PC-3 (cell line): ENCODE data around the gene IGSF3. TPM values are rescaled to one million over a fixed set of nuclear protein-coding genes. Genes with fewer than 3 reads are reported as not detected.
"Not testable (repeated sequence)": the region's sequence is repeated elsewhere in the genome, so short reads cannot be mapped to it uniquely, and the experiment has no call there.

ENCODE experiments used
- ATAC-seq: fragments of 200-7000 bp; cut with Tn5 transposase; 2 replicates; pipeline ENCODE4 v1.9.1; 2020; ENCODE audit warnings: mild to moderate bottlenecking, moderate library complexity
- BruUV-seq: library from RNA; stranded (reverse); fragments of 400-500 nt; replicated peaks from 2 replicates; lab custom pipeline; 2021; lab: Mats Ljungman, UMichigan
- CTCF ChIA-PET: fragments of 300-600 bp; sonication (Branson Sonifier 250); formaldehyde crosslinking; loops from one replicate; lab custom pipeline; 2022; ENCODE audit warnings: antibody characterized with exemption; lab: Charles Lee
- POLR2A ChIA-PET: fragments of 300-600 bp; sonication (Branson Sonifier 250); formaldehyde crosslinking; loops from one replicate; lab custom pipeline; 2022; ENCODE audit warnings: antibody characterized with exemption; ENCODE audit not compliant: unreplicated experiment; lab: Charles Lee
- DNase-seq: peaks from one replicate; pipeline ENCODE4 v3.0.0-alpha.2; 2015
- H2AFZ ChIP-seq: fragments of 300-600 bp; sonication (generic); 2 replicates; pipeline ENCODE4 v1.6.0; 2016; ENCODE audit warnings: antibody characterized with exemption, low read length
- H3F3A ChIP-seq: fragments of 300-600 bp; sonication (generic); one replicate; pipeline ENCODE4 v1.6.0; 2017; ENCODE audit warnings: antibody characterized with exemption, low read length, control low read depth, mild to moderate bottlenecking; ENCODE audit not compliant: unreplicated experiment
- H3K27ac ChIP-seq: fragments of 300-600 bp; sonication (generic); 2 replicates; pipeline ENCODE4 v1.5.1; 2016; ENCODE audit warnings: mild to moderate bottlenecking, low read length
- H3K27me3 ChIP-seq: fragments of 300-600 bp; sonication (generic); 2 replicates; pipeline ENCODE4 v1.6.1; 2016; ENCODE audit warnings: low read length, mixed read lengths
- H3K36me3 ChIP-seq: fragments of 300-600 bp; sonication (generic); 2 replicates; pipeline ENCODE4 v1.6.1; 2016; ENCODE audit warnings: low read depth, mixed run types, low read length, mixed read lengths
- H3K4me1 ChIP-seq: fragments of 300-600 bp; sonication (generic); 2 replicates; pipeline ENCODE4 v1.5.1; 2016; ENCODE audit warnings: low read length; ENCODE audit not compliant: insufficient read depth
- H3K4me2 ChIP-seq: fragments of 300-600 bp; sonication (generic); 2 replicates; pipeline ENCODE4 v1.6.0; 2016; ENCODE audit warnings: low read length
- H3K4me3 ChIP-seq: fragments of 300-600 bp; sonication (generic); 2 replicates; pipeline ENCODE4 v1.5.1; 2016; ENCODE audit warnings: mild to moderate bottlenecking, low read length, mixed read lengths
- H3K79me2 ChIP-seq: fragments of 300-600 bp; sonication (generic); 2 replicates; pipeline ENCODE4 v1.6.1; 2017; ENCODE audit warnings: low read length, mixed read lengths
- H3K9ac ChIP-seq: fragments of 300-600 bp; sonication (generic); 2 replicates; pipeline ENCODE4 v1.6.0; 2016; ENCODE audit warnings: mild to moderate bottlenecking, low read length
- H3K9me2 ChIP-seq: fragments of 300-600 bp; sonication (generic); replicated peaks from 2 replicates; pipeline ENCODE4 v1.6.1; 2016; ENCODE audit warnings: mixed run types, low read length, mixed read lengths
- H3K9me3 ChIP-seq: fragments of 300-600 bp; sonication (generic); 2 replicates; pipeline ENCODE4 v1.6.1; 2016; ENCODE audit warnings: low read length, mixed read lengths
- H4K20me1 ChIP-seq: fragments of 300-600 bp; sonication (generic); 2 replicates; pipeline ENCODE4 v1.6.1; 2016; ENCODE audit warnings: low read length, mixed read lengths
- intact Hi-C: fragments of 100-400 bp; cut with micrococcal nuclease; formaldehyde crosslinking; loops from 2 replicates; pipeline ENCODE4 v1.9.0; 2023
- total RNA-seq: library from RNA; depleted of rRNA; stranded (reverse); fragments of >200 nt; gene quantifications from 2 replicates; pipeline ENCODE4 v1.2.3, GENCODE V29; 2014

The IGSF3 gene
- total RNA-seq, 1 experiment from 2014 or later, result 15.5 TPM

DNA sequence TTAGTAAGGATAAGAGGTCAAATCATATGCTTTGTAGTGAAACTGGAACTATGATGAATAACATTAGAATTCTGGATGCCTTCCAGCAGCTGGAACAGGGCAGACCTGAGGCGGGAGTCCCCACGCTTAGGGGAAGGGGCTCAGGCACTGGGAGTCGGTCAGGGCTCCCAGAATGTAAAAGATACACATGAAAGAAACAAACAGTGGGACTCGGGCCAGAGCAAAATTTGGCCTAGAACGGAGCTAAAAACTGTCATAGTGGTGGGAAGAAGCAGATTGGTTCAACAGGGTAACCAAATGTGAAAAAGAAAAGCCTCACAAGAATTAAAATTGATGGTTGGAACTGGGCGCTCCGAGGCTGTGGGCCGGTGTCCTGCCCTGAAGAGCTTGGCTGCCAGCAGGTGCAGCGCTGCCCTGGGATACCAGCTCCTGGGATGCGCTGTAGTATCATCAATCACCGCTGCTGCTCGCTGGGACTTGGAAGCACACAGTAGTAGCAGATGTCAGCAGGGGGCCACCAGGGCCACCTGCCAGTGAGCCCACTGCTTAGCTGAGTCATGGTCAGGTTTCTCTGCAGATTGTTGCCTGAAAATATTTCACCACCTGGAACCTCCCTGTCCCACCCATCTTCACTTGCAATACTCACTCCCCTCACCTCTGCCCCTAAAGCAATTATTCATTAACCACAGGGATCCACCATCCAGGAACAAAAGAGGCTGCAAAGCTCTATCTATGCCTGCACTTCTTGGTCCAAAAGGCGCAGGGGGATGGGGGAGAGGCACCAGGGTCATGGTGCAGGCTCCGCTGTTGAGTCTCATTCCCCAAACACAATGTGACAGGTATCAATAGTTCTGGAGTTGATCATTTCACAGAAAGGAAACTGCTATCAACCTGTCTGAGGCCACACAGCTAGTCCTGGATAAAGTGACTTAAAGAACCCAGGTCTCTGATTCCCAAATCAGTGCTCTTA lies 24.9 kb downstream of the IGSF3 start:
- intact Hi-C loops, H4K20me1 ChIP-seq, H3K9me2 ChIP-seq, POLR2A ChIA-PET, BruUV-seq, H3K79me2 ChIP-seq, H3K27me3 ChIP-seq, CTCF ChIA-PET, H3F3A ChIP-seq, H2AFZ ChIP-seq, H3K9me3 ChIP-seq, H3K36me3 ChIP-seq, ATAC-seq: not testable (repeated sequence)
- Histone ChIP-seq H3K4me1 (peaks cover 29% of the 10 kb centered on the region), H3K9ac (peak overlapping the region; percentile 70), H3K4me2 (peak overlapping the region; percentile 74), H3K4me3 (peak overlapping the region; percentile 35; the same call in 1 of the 2 replicates), H3K27ac (peak overlapping the region; percentile 95)
- DNase-seq, result peak; percentile 45

DNA sequence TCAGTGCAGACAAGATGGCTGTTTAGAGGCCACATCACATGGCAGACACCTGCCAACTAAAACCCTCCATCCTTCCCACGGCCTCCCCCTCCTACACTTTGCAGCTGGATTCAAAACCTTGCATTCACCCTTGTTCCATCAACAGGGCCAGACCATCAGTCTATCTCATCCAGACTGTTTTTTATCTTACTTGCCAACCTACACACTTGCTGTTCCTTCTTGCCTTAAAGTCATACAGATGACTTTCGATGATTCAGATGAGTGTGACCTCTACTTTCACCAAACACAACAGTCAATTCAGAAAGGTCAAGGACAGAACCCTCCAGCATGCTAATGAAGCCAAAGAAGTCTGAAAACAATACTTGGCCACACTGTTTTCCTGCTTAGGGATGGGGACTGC lies 29.9 kb downstream of the IGSF3 start:
- CTCF ChIA-PET, H3K4me3 ChIP-seq, H3K9me2 ChIP-seq, H3K27me3 ChIP-seq, H3K36me3 ChIP-seq, H3K4me2 ChIP-seq, H3K9me3 ChIP-seq, H4K20me1 ChIP-seq, H3K9ac ChIP-seq, BruUV-seq, H3F3A ChIP-seq, DNase-seq, H3K79me2 ChIP-seq, H2AFZ ChIP-seq, ATAC-seq, H3K27ac ChIP-seq, intact Hi-C loops: not testable (repeated sequence)
- POLR2A ChIA-PET, result interaction anchor here (0.6 kb wide), 1 partner anchor 95 kb away, joined by 5 read pairs; no protein-coding TSS in a partner anchor
- peaks cover 17% of the 10 kb centered on the region for H3K4me1 ChIP-seq

DNA sequence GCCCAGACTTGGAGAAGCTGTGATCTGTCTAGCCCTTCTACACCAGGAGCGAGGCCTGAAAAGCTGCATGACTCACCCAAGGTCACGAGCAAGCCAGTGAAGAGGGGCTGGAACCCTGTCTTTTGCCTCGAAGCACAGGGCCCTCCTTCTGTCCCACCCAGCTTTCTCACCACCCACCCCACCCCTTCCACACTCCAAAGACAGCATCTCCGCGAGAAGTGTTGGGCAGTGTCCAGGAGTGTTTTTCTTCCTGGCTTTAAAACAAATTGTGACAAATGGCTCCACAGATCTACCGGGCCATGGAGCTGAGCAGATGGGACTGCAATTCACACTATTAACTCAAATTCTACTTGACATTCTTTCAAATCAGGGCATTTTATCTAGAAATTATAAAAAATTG lies 30.9 kb downstream of the IGSF3 start:
- H3K9me3 ChIP-seq, H3F3A ChIP-seq, H3K9me2 ChIP-seq, DNase-seq, H3K27me3 ChIP-seq, BruUV-seq, H3K4me2 ChIP-seq, H4K20me1 ChIP-seq, POLR2A ChIA-PET, ATAC-seq, H3K27ac ChIP-seq, H2AFZ ChIP-seq, H3K4me3 ChIP-seq, CTCF ChIA-PET, H3K79me2 ChIP-seq, intact Hi-C loops, H3K9ac ChIP-seq, H3K36me3 ChIP-seq: not testable (repeated sequence)
- peaks cover 12% of the 10 kb centered on the region for H3K4me1 ChIP-seq

DNA sequence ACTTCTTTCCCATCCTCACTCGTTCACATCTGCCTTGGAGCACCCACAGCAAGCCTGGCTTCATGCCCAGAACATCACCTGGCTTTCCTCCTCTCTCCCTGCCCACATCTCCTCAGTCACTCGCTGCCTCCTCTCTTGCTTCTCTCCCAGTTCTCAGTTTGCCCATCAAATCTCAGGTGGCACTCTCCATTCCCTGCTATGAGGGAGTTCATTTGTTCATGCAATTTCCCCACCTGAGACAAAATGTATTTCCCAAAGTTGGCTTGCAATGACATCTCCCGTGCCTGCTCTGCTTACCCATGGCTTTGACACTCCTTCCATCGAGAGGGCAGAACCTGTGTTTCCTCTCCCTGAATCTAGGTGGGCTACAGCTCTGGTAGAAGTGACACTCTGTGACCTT lies 33.1 kb downstream of the IGSF3 start:
- H3K36me3 ChIP-seq, CTCF ChIA-PET, H3K9me2 ChIP-seq, BruUV-seq, H2AFZ ChIP-seq, H3K4me2 ChIP-seq, POLR2A ChIA-PET, H3K9me3 ChIP-seq, H3K4me3 ChIP-seq, H3K79me2 ChIP-seq, DNase-seq, H3K9ac ChIP-seq, intact Hi-C loops, H3F3A ChIP-seq, H4K20me1 ChIP-seq, H3K27me3 ChIP-seq, H3K4me1 ChIP-seq, ATAC-seq, H3K27ac ChIP-seq: not testable (repeated sequence)

DNA sequence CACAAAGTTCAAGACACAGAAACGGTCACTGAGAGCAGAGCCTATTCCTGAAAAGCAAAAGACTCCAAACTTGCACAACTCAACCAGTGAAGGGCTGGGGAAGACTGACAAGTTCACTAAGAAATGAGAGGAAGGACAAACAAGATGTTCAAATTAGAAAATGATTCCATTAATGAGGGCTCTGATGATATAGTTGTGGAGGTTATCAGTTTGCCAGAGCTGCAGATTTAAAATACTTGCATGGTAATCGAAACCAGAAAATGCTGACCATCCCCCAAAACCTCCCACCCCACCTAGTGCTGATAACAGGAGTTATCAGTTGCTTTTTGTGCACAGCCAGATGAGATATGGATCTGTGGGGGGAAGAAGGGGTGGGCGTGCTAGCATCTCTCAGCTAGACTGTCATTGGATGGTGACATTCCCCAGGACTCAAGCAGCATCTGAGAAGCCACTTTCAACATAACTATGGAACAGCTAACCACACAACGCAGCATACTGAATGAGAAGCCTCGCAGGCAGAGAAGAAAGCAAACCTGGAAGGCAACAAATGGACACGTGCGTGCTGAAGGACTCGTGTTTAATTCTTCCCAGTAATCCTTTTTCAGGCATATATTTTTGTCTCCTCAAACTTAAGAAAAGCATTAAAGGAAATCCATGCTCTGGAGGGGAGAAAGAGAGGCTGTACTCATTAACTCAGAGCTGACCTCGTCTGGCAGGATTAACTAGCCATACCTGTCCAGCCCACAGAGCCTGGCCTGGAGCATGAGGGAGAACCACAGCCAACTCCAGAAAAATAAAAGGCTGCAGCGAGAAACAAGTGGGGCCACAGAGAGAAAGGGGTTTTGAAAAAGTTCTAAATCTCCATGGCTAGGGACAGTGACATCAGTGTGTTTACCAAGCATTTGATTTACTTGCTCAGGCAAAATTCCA lies 35.3 kb downstream of the IGSF3 start:
- BruUV-seq, H3F3A ChIP-seq, H3K4me1 ChIP-seq, CTCF ChIA-PET, H3K36me3 ChIP-seq, H3K9me3 ChIP-seq, POLR2A ChIA-PET, H3K9ac ChIP-seq, ATAC-seq, H3K9me2 ChIP-seq, H4K20me1 ChIP-seq, H3K79me2 ChIP-seq, intact Hi-C loops, H3K27me3 ChIP-seq, H2AFZ ChIP-seq, H3K4me3 ChIP-seq: not testable (repeated sequence)
- peak; percentile 42 for DNase-seq
- Histone ChIP-seq H3K27ac (peak overlapping the region; percentile 12), H3K4me2 (peak overlapping the region; percentile 21)

DNA sequence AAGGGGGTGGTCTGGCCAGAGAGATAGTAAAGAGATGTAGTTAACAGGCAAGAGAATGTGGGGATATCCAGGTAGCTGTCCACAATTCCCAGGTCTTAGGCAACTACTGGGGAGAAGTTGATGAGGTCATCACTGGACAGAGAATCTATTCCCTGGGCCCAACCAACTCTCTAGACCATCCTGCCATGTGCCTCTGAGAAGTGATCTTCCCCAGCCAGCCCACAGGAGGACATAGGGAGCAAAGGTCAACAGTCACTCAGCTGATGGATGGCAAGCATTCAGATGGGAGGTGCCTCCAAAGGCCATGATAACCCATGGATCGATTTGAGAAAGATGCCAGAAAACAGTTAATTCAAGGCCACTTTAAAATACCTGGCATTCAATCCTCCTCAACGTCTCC lies 36.0 kb downstream of the IGSF3 start:
- H3K9me3 ChIP-seq, H3K36me3 ChIP-seq, H3K4me1 ChIP-seq, H3K27me3 ChIP-seq, ATAC-seq, POLR2A ChIA-PET, DNase-seq, H3K9ac ChIP-seq, H4K20me1 ChIP-seq, H3F3A ChIP-seq, H3K27ac ChIP-seq, H3K4me2 ChIP-seq, CTCF ChIA-PET, BruUV-seq, H2AFZ ChIP-seq, H3K4me3 ChIP-seq, H3K79me2 ChIP-seq, H3K9me2 ChIP-seq, intact Hi-C loops: not testable (repeated sequence)
